HG03060 (cell line): ENCODE results near the gene CDKN1B.

Experiments used
- ATAC-seq: cut with Tn5 transposase; IDR thresholded peaks from one replicate; pipeline ENCODE4 v1.9.1; 2021; ENCODE audit warnings: low read depth, moderate number of reproducible peaks; ENCODE audit not compliant: unreplicated experiment

Gene CDKN1B

DNA sequence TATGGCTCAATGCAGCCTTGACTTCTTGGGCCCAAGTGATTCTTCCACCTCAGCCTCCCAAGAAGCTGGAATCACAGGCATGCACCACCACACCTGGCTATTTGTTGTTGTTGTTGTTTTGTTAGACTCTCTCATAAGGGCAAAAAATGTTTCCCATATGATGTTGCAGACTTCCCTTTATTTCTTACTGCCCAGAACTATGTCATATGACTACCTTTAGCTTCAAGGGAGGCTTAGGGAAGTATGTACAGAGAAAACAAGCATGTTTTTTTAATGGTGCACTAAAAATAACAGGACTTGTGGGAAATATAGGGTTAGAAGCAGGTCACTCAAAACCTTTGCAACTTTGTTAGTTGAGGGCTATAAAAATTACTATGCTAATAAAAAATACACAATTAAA is 16.9 kb upstream of the CDKN1B start:
- ATAC-seq: no peak

DNA sequence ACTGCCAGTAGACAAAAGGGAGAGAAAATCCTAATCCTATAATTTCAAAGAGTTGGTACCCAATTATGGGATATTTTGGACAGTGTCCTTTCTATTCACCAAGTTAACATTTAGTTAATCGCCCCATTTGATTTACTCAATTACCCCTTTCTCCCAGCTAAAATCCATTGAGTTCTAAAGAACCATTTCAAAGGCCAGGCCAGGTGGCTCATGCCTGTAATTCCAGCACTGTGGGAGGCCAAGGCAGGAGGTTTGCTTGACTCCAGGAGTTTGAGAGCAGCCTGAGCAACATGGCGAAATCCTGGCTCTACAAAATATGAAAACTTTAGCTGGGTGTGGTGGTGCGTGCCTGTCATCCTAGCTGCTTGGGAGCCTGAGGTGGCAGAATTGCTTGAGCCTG is 15.7 kb upstream of the CDKN1B start:
- no peak for ATAC-seq

DNA sequence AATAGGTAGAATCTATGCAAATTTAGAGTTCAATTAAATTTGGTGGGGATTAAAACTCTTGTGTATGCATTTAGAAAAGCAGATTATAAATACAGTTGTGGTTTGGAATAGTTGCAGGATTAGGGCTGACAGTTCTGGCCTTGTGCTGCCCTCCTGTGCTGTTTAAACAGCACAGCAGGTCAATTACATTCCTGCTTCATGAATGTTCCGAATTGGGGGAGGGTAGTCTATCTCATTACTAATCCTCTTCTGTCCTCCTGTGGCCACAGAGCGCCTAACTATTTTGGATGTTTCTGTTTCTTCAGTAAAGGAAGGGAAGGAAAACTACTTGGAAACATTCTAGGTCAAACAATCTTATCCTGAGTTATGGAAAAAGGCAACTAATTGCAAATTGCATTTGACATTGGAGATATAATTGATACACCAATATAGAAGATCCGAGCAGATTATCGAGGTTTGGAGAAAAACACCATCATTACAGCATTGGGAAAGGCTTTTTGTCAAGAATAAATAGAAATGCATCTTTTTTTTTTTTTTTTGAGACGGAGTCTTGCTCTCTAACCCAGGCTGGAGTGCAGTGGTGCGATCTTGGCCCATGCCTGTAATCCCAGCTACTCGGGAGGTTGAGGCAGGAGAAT is 12.5 kb upstream of the CDKN1B start:
- peak; percentile 72 for ATAC-seq

DNA sequence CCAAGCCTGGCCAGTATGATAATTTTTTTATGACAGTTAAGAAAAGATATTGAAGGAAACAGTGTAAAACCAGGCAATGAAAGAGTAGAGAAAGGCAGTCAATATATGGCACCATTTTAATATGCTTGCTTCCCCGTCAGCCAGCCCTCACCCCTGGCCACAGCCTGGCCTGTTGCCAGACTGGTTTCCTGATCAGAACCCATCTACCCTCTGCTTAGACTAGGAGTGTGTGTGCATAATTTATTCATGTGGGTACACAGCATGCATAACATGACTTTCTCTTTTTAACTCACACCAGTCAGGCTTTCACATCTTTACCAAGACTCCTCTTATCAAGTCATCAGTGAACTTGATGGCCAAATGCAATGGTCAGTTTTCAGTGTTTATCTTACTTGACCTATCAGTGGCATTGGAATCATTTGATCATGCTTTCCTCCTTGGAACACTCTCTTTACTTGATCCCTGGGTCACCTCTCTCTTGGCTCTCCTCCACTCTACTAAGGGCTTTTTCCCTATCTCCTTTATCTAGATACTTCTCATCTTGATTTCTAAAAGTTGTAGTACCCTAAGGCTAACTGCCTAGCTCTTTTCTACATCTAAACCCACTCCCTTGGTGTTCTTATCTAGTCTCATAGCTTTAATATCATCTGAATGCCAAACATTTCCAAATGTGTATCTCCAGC is 11.2 kb upstream of the CDKN1B start:
- ATAC-seq: no peak

DNA sequence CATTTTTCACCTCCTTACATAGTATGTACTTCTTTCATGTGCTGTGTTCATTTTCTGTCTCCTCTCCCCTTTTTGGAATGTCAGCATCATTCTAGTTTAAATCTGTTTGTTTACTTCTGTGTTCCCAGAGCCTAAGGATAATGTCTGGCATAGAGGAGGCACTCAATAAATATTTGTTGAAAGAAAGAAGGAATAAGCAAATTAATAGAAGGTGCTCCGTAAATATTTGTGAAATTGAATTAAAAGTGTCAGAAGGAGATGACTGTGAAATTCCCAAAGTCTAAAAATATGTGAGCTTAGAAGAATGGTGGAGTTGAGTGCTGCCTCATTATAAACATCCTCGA is 3.3 kb upstream of the CDKN1B start:
- ATAC-seq: no peak

DNA sequence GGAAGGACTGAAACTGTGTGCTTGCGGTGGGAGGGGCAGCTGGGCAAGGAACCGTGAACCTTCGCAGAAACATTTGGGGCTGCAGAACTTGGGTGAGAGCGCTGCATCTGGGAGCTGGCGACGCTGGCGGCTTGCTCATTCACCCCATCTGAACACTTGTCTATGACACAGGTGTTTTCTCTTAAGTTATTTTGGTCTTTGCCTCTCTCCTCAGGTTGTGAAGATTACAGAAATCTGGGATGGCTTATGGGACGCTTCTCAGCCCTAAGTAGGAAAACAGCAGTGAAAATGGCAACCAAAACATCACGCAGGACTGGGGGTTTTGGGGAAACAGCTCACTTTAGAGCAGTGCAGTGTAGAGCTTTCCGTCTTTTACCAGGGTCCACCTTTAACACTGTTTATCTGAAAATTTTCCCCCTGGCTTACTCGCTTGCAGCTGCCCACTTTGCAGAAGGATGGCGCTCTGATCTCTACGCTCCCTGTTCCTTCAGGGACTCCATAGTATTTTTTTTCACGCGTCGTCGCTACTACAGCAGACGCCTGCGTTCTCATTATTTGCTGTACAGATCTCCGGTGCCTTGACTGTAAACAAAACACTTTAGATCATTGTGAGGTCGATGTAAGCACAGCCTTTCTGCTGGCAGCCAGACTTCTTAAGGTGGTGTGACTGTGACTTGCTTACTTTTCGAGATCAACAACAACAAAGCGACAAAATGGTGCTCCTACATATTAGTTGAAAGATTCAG is 2.7 kb upstream of the CDKN1B start:
- no peak for ATAC-seq

DNA sequence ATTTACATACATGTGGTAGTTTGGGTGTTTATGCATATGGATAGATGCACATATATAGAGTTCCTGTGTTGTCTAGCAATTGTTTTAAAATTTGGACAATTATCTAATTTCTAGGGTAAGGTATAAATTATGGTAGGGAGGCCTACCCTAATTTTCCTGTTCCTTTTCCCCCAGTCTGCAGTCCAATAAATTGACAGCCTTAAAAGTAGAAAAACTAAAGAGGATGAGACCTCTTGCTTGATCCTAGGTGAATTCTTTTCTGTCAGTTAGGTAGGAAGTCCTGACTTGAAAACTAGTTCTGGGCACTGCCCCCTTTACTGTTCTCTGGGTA is 2.1 kb upstream of the CDKN1B start:
- no peak for ATAC-seq

DNA sequence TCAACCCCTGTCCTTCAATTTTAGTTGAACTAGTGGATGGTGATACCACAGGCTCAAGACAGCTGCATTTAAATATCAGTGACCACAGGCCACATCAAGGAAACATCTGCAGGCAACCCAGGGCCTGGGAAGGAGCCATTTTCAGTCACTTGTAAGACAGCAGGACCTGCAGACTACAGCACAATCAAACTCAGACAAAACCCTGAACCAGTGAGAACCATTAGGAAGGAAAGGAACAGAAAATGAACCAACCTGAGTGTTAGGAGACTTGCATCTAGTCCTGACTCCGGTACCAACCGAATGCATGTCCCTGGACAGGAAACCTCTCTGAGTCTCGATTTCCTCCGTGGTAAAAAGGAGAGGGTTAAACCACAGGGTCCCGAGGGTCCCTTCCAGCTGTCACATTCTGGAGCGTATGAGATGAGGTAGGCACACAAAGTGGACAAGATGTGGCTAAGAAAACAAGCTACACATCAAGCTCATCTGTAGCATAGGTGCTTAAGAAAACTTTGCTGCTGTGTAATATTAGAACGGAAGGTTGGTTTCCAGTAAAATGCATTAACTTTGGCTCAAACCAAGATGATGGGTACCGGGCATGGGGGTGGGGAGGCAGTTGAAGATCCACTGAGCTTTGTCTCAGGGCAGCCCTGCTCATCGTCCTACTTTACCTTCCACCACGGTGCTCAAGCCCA is 1.6 kb upstream of the CDKN1B start:
- ATAC-seq: peak; percentile 24

DNA sequence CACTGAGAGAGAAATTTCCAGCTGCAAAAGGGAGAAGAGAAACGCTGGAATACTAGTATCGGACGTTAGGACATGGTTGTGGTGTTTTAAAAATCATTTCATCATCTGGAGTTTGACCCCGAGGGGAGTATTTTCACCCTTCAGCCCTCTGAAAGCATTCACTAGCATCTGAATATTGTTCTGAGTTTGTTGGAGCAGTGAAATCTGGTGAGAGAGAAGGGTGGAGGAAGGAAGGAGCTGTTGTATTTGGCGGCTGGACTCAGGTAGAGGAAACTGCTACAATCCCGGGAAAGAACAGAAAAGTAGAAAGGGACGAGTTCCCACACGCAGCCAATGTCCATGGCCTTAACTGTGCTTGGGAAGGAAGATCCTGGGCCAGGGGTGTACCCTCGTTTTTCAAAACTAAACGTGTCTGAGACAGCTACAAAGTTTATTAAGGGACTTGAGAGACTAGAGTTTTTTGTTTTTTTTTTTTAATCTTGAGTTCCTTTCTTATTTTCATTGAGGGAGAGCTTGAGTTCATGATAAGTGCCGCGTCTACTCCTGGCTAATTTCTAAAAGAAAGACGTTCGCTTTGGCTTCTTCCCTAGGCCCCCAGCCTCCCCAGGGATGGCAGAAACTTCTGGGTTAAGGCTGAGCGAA is 896 bp upstream of the CDKN1B start:
- ATAC-seq: no peak

DNA sequence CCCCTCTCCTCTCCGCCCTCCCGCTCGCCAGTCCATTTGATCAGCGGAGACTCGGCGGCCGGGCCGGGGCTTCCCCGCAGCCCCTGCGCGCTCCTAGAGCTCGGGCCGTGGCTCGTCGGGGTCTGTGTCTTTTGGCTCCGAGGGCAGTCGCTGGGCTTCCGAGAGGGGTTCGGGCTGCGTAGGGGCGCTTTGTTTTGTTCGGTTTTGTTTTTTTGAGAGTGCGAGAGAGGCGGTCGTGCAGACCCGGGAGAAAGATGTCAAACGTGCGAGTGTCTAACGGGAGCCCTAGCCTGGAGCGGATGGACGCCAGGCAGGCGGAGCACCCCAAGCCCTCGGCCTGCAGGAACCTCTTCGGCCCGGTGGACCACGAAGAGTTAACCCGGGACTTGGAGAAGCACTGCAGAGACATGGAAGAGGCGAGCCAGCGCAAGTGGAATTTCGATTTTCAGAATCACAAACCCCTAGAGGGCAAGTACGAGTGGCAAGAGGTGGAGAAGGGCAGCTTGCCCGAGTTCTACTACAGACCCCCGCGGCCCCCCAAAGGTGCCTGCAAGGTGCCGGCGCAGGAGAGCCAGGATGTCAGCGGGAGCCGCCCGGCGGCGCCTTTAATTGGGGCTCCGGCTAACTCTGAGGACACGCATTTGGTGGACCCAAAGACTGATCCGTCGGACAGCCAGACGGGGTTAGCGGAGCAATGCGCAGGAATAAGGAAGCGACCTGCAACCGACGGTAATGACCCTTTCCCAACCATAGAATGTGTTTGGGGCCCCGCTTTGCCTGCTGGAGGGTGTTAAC is 615 bp downstream of the CDKN1B start:
- no peak for ATAC-seq

DNA sequence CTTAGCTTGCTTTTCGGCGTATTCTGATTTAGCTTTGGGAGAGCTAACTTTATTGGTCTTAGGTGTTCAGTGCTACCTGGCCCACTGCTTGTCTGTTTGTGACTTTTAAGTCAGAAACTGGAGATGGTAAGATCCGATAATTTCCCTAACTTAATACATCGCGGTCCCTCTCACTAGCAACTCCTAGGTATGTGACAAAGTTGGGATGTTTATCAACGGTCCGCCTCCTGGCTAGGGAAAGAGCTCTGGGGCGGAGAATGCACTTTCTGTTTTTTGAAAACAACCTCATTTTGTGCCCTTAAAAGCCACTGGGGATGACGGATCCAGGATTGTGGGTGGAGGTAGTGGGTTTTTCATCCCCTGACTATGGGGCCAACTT is 1.2 kb downstream of the CDKN1B start:
- no peak for ATAC-seq

DNA sequence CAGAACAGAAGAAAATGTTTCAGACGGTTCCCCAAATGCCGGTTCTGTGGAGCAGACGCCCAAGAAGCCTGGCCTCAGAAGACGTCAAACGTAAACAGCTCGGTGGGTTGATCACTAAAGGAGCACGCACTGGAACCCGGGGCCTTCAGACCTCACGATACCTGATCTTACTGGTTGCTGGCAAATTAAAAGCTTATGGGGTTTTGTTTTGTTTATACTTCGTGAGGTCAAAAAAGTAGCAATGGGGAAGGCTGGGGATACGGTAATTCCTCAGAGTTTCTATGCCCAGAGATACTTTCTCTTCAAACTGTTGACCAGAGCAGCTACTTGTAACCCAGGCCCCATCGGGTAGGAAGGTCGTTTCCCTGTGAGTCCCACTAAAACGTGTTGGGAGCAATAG is 1.7 kb downstream of the CDKN1B start:
- ATAC-seq: no peak

DNA sequence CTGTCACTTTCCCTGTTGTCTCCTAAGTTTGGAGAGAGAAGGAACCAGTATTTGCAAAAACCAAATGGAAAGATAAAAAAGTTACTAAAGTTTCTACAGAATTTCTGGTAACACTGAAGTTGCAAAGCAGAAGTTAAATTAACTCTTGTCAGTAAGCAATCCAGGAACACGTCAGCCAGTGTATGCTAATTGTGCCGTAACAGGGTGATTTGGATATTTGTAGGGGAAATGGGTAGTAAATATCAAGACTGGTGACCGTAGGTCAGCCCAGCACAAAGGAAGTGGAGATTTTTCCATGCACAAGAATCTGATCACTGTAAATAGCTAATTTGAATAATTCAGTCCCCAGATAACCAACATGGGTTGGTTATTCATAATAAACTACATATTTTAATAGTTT is 2.3 kb downstream of the CDKN1B start:
- ATAC-seq: no peak

DNA sequence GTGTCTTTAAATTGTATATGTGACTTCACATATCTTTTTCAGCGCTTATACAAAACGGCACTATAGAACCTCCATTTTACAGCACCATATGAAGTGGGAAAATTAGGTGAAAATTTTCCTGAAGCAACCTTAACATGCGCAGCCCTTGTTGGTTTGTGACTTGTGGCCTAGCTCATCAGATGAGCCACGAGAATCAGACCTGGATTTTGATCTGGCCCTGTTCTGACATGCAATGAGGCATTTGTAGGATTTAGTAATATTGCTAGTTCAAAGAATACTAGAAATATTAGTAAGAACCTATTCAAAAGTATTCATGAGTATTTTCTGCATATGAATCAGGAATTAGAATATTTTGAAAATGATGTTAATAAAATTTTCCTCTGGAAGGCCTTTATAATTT is 2.9 kb downstream of the CDKN1B start:
- ATAC-seq: no peak

DNA sequence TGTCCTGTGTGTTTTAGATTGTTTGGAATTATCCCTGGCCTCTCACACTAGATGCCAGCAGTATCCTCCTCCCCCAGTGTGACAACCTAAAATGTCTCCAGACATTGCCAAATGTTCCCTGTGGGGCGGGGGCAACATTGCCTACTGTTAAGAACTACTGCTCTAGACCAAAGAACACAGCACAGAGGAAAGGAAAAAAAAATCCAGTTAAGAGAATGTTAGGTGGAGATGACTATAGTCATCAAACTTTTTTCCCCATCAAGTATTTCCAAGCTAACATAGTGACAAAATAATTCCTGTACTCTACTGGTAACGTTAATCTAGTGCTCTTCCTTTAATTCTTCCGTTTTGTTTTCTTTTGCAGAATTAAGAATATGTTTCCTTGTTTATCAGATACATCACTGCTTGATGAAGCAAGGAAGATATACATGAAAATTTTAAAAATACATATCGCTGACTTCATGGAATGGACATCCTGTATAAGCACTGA is 3.5 kb downstream of the CDKN1B start:
- no peak for ATAC-seq

DNA sequence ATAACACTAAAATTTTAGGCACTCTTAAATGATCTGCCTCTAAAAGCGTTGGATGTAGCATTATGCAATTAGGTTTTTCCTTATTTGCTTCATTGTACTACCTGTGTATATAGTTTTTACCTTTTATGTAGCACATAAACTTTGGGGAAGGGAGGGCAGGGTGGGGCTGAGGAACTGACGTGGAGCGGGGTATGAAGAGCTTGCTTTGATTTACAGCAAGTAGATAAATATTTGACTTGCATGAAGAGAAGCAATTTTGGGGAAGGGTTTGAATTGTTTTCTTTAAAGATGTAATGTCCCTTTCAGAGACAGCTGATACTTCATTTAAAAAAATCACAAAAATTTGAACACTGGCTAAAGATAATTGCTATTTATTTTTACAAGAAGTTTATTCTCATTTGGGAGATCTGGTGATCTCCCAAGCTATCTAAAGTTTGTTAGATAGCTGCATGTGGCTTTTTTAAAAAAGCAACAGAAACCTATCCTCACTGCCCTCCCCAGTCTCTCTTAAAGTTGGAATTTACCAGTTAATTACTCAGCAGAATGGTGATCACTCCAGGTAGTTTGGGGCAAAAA is 4.1 kb downstream of the CDKN1B start:
- ATAC-seq: no peak

DNA sequence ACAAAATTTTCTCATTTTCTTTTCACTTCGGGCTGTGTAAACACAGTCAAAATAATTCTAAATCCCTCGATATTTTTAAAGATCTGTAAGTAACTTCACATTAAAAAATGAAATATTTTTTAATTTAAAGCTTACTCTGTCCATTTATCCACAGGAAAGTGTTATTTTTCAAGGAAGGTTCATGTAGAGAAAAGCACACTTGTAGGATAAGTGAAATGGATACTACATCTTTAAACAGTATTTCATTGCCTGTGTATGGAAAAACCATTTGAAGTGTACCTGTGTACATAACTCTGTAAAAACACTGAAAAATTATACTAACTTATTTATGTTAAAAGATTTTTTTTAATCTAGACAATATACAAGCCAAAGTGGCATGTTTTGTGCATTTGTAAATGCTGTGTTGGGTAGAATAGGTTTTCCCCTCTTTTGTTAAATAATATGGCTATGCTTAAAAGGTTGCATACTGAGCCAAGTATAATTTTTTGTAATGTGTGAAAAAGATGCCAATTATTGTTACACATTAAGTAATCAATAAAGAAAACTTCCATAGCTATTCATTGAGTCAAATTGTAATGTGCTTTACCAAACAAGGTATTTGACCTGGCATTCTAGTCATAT is 4.8 kb downstream of the CDKN1B start:
- ATAC-seq: no peak

DNA sequence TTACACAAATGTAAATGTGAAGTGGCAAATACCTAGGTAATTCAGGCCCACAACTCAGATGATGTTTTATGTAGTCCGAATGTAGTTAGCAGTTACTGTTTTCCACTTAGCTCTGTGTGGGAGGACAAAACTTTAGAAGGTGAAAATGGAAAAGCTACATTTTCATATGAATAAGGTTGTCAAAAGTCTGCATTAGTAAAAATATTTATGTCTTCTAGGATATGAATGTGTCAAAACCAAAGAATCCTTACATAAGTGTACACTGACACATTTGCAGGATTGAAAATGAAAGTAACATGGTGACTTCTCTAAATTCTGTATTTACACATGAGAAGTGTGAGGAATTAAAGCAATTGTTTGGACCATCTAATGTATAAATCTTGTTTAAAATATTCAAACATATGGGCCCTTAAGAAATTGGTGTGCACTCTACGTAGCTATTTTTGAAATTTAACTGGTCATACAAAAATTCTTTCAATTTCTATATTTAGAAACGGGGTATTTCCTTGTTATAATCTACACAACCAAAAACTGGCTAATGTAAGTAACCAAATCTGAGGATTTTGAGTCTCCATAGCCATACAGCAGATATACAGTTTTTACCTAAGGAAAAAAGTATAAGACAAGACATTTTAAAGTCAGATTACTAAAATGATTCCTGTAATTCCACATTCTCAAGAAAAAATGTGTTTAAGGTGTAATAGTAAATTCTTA is 5.4 kb downstream of the CDKN1B start:
- ATAC-seq: no peak
